ENCODE data around the gene PRDX5.

DNA sequence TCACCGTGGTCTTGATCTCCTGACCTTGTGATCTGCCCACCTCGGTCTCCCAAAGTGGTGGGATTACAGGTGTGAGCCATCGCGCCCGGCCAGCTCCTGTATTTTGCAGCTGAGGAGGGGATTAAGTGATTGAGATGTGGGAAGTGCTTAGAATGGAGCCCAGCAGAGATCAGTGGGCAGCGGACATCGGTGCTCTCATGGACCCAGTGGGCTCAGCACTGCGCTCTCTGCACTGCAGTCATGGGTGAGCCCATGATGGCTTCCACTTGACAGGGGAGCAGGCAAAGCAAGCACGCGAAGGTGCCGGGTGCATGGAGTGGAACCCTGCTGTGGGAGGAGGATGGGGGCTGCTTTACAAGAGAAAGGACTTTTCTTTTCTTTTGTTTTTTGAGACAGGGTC is 13.0 kb downstream of the PRDX5 start:
- TF ChIP-seq CTCF (IDR thresholded peaks at IDR 0.05; ENCODE audit: insufficient read depth, low read length, poor library complexity, severe bottlenecking) (no peak), EZH2phosphoT487 (conservative IDR thresholded peaks at IDR 0.05; ENCODE audit: low read length) (no peak)

Data from SU-DHL-6 (cell line).